HAP-1 (cell line): Measurements from ENCODE around the gene PRKCH.

Experiments used
- DNase-seq, 2 experiments: peaks; one replicate each; pipeline ENCODE4 v3.0.0-alpha.2; 2016 to 2020; ENCODE audit warnings: low spot score in 2 of 2
- H3K27me3 ChIP-seq: fragments of 250-450 bp; sonication (Bioruptor Pico); 2 replicates; pipeline ENCODE4 v1.5.1; 2020; ENCODE audit warnings: low read depth, mild to moderate bottlenecking, moderate library complexity
- H3K36me3 ChIP-seq: fragments of 250-450 bp; sonication (Bioruptor Pico); replicated peaks from 2 replicates; pipeline ENCODE4 v1.5.1; 2020; ENCODE audit warnings: mild to moderate bottlenecking
- H3K4me1 ChIP-seq: fragments of 250-450 bp; sonication (Bioruptor Pico); 2 replicates; pipeline ENCODE4 v1.5.1; 2020; ENCODE audit warnings: mild to moderate bottlenecking
- H3K4me3 ChIP-seq: fragments of 250-450 bp; sonication (Bioruptor Pico); 2 replicates; pipeline ENCODE4 v1.5.1; 2020; ENCODE audit warnings: mild to moderate bottlenecking, moderate library complexity
- H3K9me3 ChIP-seq: fragments of 250-450 bp; sonication (Bioruptor Pico); 2 replicates; pipeline ENCODE4 v1.5.1; 2020; ENCODE audit warnings: mild to moderate bottlenecking, moderate library complexity
- in situ Hi-C: fragments of 300-500 bp; cut with MboI; formaldehyde crosslinking; loops from 3 replicates; pipeline ENCODE4 v1.14.3; 2020; ENCODE audit warnings: low sequenced_read_pairs, inconsistent platforms, mixed read lengths

Gene PRKCH

DNA sequence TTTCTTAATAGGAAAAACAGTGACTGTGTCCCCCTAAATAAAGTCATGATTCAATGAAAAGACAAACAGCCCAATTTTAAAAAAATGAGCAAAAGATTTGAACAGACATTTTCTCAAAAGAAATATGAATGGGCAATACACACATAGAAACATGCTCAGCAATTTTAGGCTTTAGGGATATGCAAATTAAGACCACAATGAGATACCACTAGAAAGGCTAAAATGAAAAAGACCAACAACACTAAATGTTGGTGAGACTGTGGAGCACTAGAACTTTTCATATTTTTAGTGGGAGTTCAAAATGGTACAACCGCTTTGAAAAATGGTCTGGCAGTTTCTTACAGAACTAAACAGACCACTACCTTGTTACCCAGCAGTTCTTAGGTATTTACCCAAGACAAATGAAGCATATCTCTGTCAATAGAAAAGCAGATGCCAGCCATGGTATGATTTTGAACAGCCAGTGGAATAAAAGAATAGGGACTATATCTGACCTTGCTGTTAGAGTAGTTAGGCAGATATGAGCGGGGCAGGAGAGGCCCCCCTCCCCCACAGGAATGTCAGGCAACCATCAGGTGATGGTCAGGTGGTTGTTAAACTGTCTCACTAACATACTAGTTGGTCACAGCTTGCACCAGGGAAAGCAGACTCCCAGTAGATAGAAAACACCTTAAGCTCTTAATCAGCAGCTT lies 108.8 kb downstream of the PRKCH start:
- in situ Hi-C loops = no loop called here
- H3K9me3 ChIP-seq = no peaks in the 10 kb centered on the region
- H3K27me3 ChIP-seq = peaks cover 4% of the 10 kb centered on the region
- no peaks in the 10 kb centered on the region for H3K4me1 ChIP-seq
- DNase-seq = no peak
- no peak overlapping the region for H3K4me3 ChIP-seq
- no peaks in the 10 kb centered on the region for H3K36me3 ChIP-seq

DNA sequence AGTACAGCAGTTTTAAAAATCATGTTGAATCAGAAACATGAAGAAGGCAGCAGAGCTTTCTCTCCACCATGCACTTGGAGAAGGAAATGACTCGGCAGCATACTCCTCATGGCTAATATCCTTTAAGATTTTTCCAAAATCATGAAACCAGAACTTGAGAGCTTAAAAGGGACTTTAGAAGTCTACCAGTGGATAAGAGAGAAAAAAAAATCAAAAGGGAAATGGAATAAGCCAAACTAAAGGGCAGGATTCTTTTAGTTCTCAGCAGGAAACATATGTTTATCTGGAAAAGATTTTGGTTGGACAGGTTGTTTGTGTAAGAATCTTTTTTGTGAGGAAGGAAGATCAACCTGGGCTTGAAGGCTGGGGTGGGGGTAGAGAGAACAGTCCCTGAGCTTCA lies 111.8 kb downstream of the PRKCH start:
- in situ Hi-C loops = no loop called here
- Histone ChIP-seq H3K36me3 (no peaks in the 10 kb centered on the region), H3K27me3 (peaks cover 4% of the 10 kb centered on the region), H3K9me3 (no peaks in the 10 kb centered on the region), H3K4me1 (no peaks in the 10 kb centered on the region), H3K4me3 (no peak overlapping the region)
- DNase-seq = no peak

GRCh38 chr14:61433828-61434227 lies 112.4 kb downstream of the PRKCH start:
- Histone ChIP-seq H3K27me3 (peaks cover 4% of the 10 kb centered on the region), H3K4me3 (no peak overlapping the region), H3K4me1 (no peaks in the 10 kb centered on the region), H3K9me3 (no peaks in the 10 kb centered on the region), H3K36me3 (no peaks in the 10 kb centered on the region)
- no peak for DNase-seq
- in situ Hi-C loops = no loop called here

DNA sequence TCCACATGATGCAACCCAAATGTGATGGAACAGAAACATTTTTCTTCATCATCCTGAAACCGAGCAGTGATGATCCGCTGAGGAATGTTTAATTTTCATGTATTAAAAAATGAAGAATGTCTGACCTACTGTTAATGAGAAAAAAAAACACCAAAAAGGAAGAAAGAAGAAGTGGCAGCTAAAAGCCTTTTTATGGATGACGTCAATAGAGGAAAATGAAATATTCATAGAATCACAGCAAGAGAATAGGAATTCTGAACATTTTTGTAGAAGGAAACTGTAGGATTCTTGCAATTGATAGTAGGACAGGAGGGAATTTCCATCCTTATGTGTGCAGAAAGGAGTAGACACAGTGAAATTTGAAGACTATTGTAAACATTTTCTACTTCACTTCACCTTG lies 112.9 kb downstream of the PRKCH start:
- H3K36me3 ChIP-seq = no peaks in the 10 kb centered on the region
- no peak overlapping the region for H3K4me3 ChIP-seq
- no peak for DNase-seq
- H3K27me3 ChIP-seq = peaks cover 4% of the 10 kb centered on the region
- no peaks in the 10 kb centered on the region for H3K4me1 ChIP-seq
- no peaks in the 10 kb centered on the region for H3K9me3 ChIP-seq
- in situ Hi-C loops = no loop called here

DNA sequence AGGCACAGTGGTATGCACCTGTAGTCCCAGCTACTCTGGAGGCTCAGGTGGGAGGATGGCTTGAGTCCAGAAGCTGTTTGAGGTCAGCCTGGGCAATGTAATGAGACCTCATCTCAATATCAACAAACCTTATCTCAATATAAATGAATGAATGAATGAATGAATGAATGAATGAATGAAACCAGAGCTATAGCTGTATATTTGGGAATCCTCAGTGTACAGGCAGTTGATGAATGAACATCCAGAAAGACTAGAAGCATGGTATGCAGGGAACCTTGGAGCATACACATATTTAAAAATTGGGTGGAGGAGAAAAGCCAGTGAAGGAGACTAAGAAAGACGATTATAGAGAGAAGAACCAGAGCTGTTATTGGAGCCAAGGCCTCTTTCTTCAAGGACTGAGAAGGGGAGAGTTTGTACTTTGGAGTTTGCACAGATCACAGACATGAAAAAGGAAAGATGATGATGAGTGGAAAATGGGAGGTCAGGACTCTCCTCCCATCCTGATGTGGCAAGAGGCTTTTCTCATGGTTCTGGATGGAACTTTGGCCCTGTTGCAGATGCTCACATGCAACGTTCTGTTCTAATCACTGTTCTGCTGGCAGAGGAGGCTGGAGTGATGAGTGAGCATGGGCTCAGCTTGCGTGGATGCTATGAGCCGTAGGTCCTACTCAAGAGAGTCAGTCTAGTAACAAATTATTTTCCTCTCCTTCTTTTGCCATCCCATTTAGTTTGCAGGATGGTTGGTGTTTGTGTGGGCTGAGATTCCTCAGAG lies 114.4 kb downstream of the PRKCH start:
- H3K27me3 ChIP-seq = peaks cover 7% of the 10 kb centered on the region
- H3K4me3 ChIP-seq = no peak overlapping the region
- in situ Hi-C loops = no loop called here
- H3K36me3 ChIP-seq = no peaks in the 10 kb centered on the region
- no peaks in the 10 kb centered on the region for H3K4me1 ChIP-seq
- H3K9me3 ChIP-seq = no peaks in the 10 kb centered on the region
- no peak for DNase-seq

DNA sequence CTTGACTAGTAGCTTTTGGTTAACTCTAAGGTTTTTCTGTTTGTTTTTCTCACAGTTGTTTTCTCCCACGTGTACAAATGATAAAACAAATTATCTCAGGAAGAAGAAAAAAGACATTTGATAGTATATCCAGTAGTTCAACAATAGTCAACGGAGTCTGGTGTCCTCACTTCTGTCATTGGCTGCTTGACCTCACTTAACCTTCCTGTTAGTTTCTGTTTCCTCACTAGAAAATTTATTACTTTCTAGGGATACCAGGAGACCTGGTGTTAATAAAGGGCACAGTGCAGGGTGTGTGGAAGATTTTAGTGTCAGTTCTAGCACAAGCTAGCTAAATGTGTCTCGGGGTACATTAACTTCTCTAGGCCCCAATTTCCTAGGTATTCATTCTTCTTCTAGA lies 116.0 kb downstream of the PRKCH start:
- in situ Hi-C loops = no loop called here

DNA sequence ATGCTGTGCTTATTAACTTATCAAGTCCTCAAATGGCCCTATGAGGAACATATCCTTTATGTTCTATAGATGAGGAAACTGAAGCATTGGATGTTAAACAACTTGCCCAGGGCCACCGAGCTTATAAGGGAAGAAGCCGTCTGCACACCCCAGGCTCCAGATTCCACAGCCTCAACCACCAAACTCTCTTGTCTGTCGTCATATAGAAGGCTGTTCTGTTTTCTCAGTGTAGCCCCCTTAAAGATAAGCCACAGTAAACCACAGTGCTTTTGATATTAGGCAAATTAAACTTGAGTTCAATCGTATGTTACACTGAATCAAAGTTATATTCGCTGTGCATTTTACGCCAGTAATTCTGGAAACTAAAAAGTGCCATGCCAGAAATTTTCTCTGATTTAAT lies 116.7 kb downstream of the PRKCH start:
- Histone ChIP-seq H3K36me3 (no peaks in the 10 kb centered on the region), H3K4me3 (no peak overlapping the region), H3K9me3 (no peaks in the 10 kb centered on the region), H3K4me1 (no peaks in the 10 kb centered on the region), H3K27me3 (peaks cover 5% of the 10 kb centered on the region)
- DNase-seq = no peak
- in situ Hi-C loops = no loop called here

More for the DNA sequence above, 116.0 kb downstream of the PRKCH start:
- Histone ChIP-seq H3K36me3 (no peaks in the 10 kb centered on the region), H3K4me3 (no peak overlapping the region), H3K27me3 (peaks cover 5% of the 10 kb centered on the region), H3K9me3 (no peaks in the 10 kb centered on the region), H3K4me1 (no peaks in the 10 kb centered on the region)
- DNase-seq = no peak

GRCh38 chr14:61438497-61438859 lies 117.1 kb downstream of the PRKCH start:
- Histone ChIP-seq H3K4me3 (no peak overlapping the region), H3K4me1 (no peaks in the 10 kb centered on the region), H3K36me3 (no peaks in the 10 kb centered on the region), H3K27me3 (peaks cover 3% of the 10 kb centered on the region; the same call in 1 of the 2 replicates), H3K9me3 (no peaks in the 10 kb centered on the region)
- no peak for DNase-seq
- in situ Hi-C loops = no loop called here

DNA sequence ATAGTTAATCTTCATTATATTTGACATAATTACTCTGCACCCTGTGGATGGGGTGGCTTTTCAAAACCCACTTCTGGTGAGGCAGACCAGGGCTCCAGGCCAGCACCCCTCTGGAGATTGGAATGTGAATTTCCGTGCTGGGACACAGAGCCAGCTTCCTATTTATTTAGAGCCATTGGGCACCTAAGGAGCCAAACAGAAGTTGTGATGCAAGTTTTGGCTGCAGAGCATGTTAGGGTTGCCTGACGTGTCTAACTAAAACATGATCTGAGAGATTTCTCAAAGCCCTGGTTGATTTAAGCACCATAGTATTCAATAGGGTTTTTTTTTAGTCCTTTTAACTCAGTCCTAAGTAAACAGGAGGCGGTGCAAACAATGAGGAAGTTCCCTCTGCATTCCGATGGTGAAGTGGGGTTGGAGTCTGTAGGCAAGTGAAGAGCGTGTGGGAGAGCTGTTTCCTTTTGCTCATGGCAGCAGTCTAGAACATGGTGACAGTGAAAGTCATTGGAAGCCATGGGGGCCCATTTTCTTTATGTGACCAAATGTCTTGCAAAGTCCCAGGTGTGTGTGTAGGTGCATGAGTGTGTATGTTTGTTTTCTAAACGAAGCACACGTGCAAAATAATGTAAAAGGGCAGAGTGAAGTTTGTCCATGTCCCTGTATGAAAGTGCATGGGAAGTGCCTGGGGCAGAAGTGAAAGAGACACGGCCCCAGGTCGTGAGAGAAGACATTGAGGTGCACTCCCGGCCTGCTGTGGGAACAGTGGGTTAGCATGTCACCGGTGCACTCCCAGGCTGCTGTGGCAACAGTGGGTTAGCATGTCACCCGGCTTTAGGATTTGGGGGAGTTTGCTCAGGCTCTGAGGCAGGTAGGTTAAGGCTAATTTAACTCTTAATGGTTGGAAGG lies 117.7 kb downstream of the PRKCH start:
- Histone ChIP-seq H3K27me3 (peaks cover 3% of the 10 kb centered on the region; the same call in 1 of the 2 replicates), H3K4me1 (no peaks in the 10 kb centered on the region), H3K36me3 (no peaks in the 10 kb centered on the region), H3K4me3 (no peak overlapping the region), H3K9me3 (no peaks in the 10 kb centered on the region)
- no peak for DNase-seq
- in situ Hi-C loops = no loop called here

GRCh38 chr14:61439779-61440418 lies 118.5 kb downstream of the PRKCH start:
- in situ Hi-C loops = no loop called here
- no peak for DNase-seq

GRCh38 chr14:61443481-61443880 lies 122.1 kb downstream of the PRKCH start:
- no peaks in the 10 kb centered on the region for H3K9me3 ChIP-seq
- no peaks in the 10 kb centered on the region for H3K4me1 ChIP-seq
- no peak overlapping the region for H3K4me3 ChIP-seq
- no peak for DNase-seq
- no peaks in the 10 kb centered on the region for H3K36me3 ChIP-seq
- in situ Hi-C loops = no loop called here
- H3K27me3 ChIP-seq = peaks cover 9% of the 10 kb centered on the region; the same call in 1 of the 2 replicates

More at GRCh38 chr14:61439779-61440418, 118.5 kb downstream of the PRKCH start:
- Histone ChIP-seq H3K27me3 (peaks cover 3% of the 10 kb centered on the region; the same call in 1 of the 2 replicates), H3K9me3 (no peaks in the 10 kb centered on the region), H3K4me1 (no peaks in the 10 kb centered on the region), H3K36me3 (no peaks in the 10 kb centered on the region), H3K4me3 (no peak overlapping the region)

- in situ Hi-C loops = no loop called here
- DNase-seq = no peak
- no peaks in the 10 kb centered on the region for H3K4me1 ChIP-seq
- no peak overlapping the region for H3K4me3 ChIP-seq
- no peaks in the 10 kb centered on the region for H3K36me3 ChIP-seq
- peaks cover 9% of the 10 kb centered on the region; the same call in 1 of the 2 replicates for H3K27me3 ChIP-seq
- H3K9me3 ChIP-seq = no peaks in the 10 kb centered on the region
Observed at GRCh38 chr14:61444215-61444768, 122.9 kb downstream of the PRKCH start.

- Histone ChIP-seq H3K9me3 (no peaks in the 10 kb centered on the region), H3K36me3 (no peaks in the 10 kb centered on the region), H3K4me1 (no peaks in the 10 kb centered on the region), H3K27me3 (peaks cover 11% of the 10 kb centered on the region), H3K4me3 (no peak overlapping the region)
- DNase-seq = no peak
- in situ Hi-C loops = loop anchor here (10.0 kb wide), 2 partner anchors 283 to 673 kb away; no protein-coding TSS in a partner anchor
Observed at GRCh38 chr14:61451491-61451890, 130.1 kb downstream of the PRKCH start.
